KMS-11 (cell line): Measurements from ENCODE around the gene ATP5F1E.
"Not testable (repeated sequence)": the region's sequence is repeated elsewhere in the genome, so short reads cannot be mapped to it uniquely, and the experiment has no call there.

ENCODE experiments used
- H2AFZ ChIP-seq: fragments of 200-600 bp; sonication (generic); 2 replicates; pipeline ENCODE4 v1.6.1; 2016; ENCODE audit warnings: antibody characterized with exemption, mixed run types, low read depth
- H3K27ac ChIP-seq: fragments of 200-600 bp; sonication (generic); 2 replicates; pipeline ENCODE4 v1.6.1; 2016; ENCODE audit warnings: mild to moderate bottlenecking, mixed run types
- H3K27me3 ChIP-seq: fragments of 200-600 bp; sonication (generic); 2 replicates; pipeline ENCODE4 v1.6.1; 2017; ENCODE audit warnings: mild to moderate bottlenecking, low read depth, mixed run types, moderate library complexity; ENCODE audit not compliant: insufficient read depth
- H3K36me3 ChIP-seq: fragments of 200-600 bp; sonication (generic); 2 replicates; pipeline ENCODE4 v1.6.1; 2017; ENCODE audit warnings: mild to moderate bottlenecking, mixed run types; ENCODE audit not compliant: insufficient read depth
- H3K4me1 ChIP-seq: fragments of 200-600 bp; sonication (generic); 2 replicates; pipeline ENCODE4 v1.6.1; 2016; ENCODE audit warnings: mild to moderate bottlenecking, low read depth, mixed run types; ENCODE audit not compliant: poor library complexity, severe bottlenecking
- H3K4me2 ChIP-seq: fragments of 200-600 bp; sonication (generic); 2 replicates; pipeline ENCODE4 v1.7.0; 2016; ENCODE audit warnings: mild to moderate bottlenecking, mixed run types
- H3K4me3 ChIP-seq: fragments of 200-600 bp; sonication (generic); IDR thresholded peaks from 2 replicates; pipeline ENCODE4 v1.6.1; 2017; ENCODE audit warnings: low read depth, low read length, mixed read lengths; ENCODE audit not compliant: insufficient read depth
- H3K79me2 ChIP-seq: fragments of 200-600 bp; sonication (generic); 2 replicates; pipeline ENCODE4 v1.6.1; 2016; ENCODE audit warnings: low read depth, mixed run types; ENCODE audit not compliant: insufficient read depth
- H3K9ac ChIP-seq: fragments of 200-600 bp; sonication (generic); 2 replicates; pipeline ENCODE4 v1.6.1; 2016; ENCODE audit warnings: mild to moderate bottlenecking, mixed run types
- H4K20me1 ChIP-seq: fragments of 200-600 bp; sonication (generic); 2 replicates; pipeline ENCODE4 v1.6.1; 2016; ENCODE audit warnings: mild to moderate bottlenecking, mixed run types; ENCODE audit not compliant: insufficient read depth
- CTCF ChIP-seq: fragments of 200-600 bp; sonication (generic); conservative IDR thresholded peaks from 2 replicates; pipeline ENCODE4 v1.6.1; 2017; ENCODE audit warnings: low read depth, mild to moderate bottlenecking, antibody characterized with exemption, low read length, moderate library complexity, mixed read lengths

ATP5F1E gene

GRCh38 chr20:59014680-59015389 is 17.3 kb downstream of the ATP5F1E start:
- no peak overlapping the region for H3K9ac ChIP-seq
- H3K4me2 ChIP-seq = no peak overlapping the region
- no peak for TF ChIP-seq CTCF
- H4K20me1 ChIP-seq = no peaks in the 10 kb centered on the region
- no peak overlapping the region for H3K4me3 ChIP-seq
- no peaks in the 10 kb centered on the region for H3K36me3 ChIP-seq
- no peak overlapping the region for H3K27ac ChIP-seq
- H3K79me2 ChIP-seq = no peaks in the 10 kb centered on the region
- no peaks in the 10 kb centered on the region for H3K4me1 ChIP-seq
- no peak overlapping the region for H2AFZ ChIP-seq
- H3K27me3 ChIP-seq = no peaks in the 10 kb centered on the region

GRCh38 chr20:59013959-59014608 is 18.1 kb downstream of the ATP5F1E start:
- Histone ChIP-seq H3K27me3 (no peaks in the 10 kb centered on the region), H3K4me1 (no peaks in the 10 kb centered on the region), H3K9ac (no peak overlapping the region), H3K4me2 (no peak overlapping the region), H2AFZ (no peak overlapping the region), H4K20me1 (no peaks in the 10 kb centered on the region), H3K36me3 (no peaks in the 10 kb centered on the region), H3K79me2 (no peaks in the 10 kb centered on the region), H3K27ac (no peak overlapping the region), H3K4me3 (no peak overlapping the region)
- no peak for TF ChIP-seq CTCF

GRCh38 chr20:59013031-59013951 is 18.8 kb downstream of the ATP5F1E start:
- H3K27ac ChIP-seq = no peak overlapping the region
- no peak overlapping the region for H2AFZ ChIP-seq
- H3K79me2 ChIP-seq = no peaks in the 10 kb centered on the region
- no peak overlapping the region for H3K4me3 ChIP-seq
- no peak overlapping the region for H3K4me2 ChIP-seq
- no peak overlapping the region for H3K9ac ChIP-seq
- no peaks in the 10 kb centered on the region for H3K36me3 ChIP-seq
- no peaks in the 10 kb centered on the region for H4K20me1 ChIP-seq
- H3K27me3 ChIP-seq = no peaks in the 10 kb centered on the region
- no peaks in the 10 kb centered on the region for H3K4me1 ChIP-seq
- TF ChIP-seq CTCF = no peak

GRCh38 chr20:59011874-59012157 is 20.3 kb downstream of the ATP5F1E start:
- not testable (repeated sequence) for H3K4me3 ChIP-seq, H2AFZ ChIP-seq, H3K27ac ChIP-seq, H3K4me2 ChIP-seq, H3K4me1 ChIP-seq, H4K20me1 ChIP-seq, H3K9ac ChIP-seq, H3K36me3 ChIP-seq, H3K27me3 ChIP-seq, H3K79me2 ChIP-seq
